GM18499 (cell line): ENCODE data around the gene IRF2BP2.
A peak's percentile ranks its signal among the peaks of the same experiment; 100 is the strongest.

Experiments used
- ATAC-seq: cut with Tn5 transposase; IDR thresholded peaks from one replicate; pipeline ENCODE4 v1.9.1; 2021; ENCODE audit warnings: moderate number of reproducible peaks; ENCODE audit not compliant: insufficient read depth, unreplicated experiment

IRF2BP2 gene

GRCh38 chr1:234610061-234610665 lies at the start of gene IRF2BP2:
Gene IRF2BP2 (minus strand): TSS chr1:234610178. CDS start chr1:234609494, 684 bp downstream.
- peak; percentile 3 for ATAC-seq

GRCh38 chr1:234659538-234659937 lies 49.6 kb upstream of the IRF2BP2 start:
- no peak for ATAC-seq

- ATAC-seq = no peak
Measured at GRCh38 chr1:234658138-234658537, 48.2 kb upstream of the IRF2BP2 start.

DNA sequence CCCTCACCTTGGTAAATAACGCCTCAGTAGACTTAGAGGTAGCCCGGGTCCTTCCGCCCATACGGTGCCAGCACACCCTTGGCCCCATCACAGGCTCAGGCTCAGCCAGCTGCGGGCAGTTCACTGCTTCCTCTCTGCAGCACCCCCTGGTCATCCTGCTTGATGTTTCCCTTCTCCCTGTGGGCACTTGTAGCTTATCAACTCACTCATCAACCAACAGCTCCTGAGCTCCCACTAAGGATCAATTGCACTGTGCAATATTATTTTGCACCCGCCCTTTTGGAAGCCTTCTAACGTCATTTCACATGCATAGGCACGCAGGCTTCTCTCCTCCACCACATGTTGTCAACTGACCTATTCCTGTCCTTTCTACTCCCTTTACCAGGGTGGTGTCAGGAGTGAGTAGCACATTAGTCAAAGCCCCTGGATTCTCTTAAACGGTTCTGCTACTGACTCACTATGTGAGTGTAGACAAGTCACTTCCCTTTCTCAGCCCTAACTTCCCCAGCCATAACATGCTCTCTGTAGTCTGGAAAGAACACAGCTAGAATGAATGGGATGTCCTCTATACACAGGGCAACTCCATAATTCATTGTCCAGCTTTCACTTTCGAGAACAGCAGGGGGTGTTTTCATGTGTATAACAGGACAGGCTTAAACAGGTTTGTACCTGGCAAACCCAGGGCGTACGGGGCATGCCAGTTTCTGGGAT lies 47.1 kb upstream of the IRF2BP2 start:
- ATAC-seq = no peak

- ATAC-seq = no peak
Measured at GRCh38 chr1:234656070-234656895, 46.3 kb upstream of the IRF2BP2 start.

- ATAC-seq = no peak
Measured at GRCh38 chr1:234655328-234656069, 45.5 kb upstream of the IRF2BP2 start.

- no peak for ATAC-seq
Measured at GRCh38 chr1:234654002-234654733, 44.2 kb upstream of the IRF2BP2 start.

DNA sequence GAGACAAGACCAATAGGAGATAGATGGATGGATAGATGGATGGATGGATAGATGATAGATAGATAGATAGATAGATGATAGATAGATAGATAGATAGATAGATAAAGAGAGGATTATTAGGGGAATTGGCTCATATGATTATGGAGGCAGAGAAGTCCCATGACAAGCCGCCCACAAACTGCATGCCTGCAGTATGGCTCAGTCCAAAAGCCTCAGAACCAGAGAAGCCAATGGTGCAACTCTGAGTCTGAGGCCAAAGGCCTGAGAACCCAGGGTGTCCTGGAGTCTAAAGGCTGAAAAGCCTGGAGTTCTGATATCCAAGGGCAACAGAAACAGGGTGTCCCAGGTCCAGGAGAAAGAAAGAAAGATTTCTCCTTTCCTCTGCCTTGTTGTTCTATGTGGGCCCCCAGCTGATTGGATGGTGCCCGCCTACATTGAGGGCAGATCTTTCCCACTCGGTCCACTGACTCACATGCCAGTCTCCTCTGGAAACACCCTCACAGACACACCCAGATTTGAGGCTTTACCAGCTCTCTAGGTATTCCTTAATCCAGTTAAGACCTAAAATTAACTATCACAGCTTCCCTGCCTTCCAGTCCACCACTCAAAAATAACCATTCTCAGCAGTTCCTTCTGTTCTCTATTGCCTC lies 39.6 kb upstream of the IRF2BP2 start:
- ATAC-seq = no peak

GRCh38 chr1:234647758-234648157 lies 37.8 kb upstream of the IRF2BP2 start:
- no peak for ATAC-seq

- no peak for ATAC-seq
Measured at GRCh38 chr1:234647245-234647644, 37.3 kb upstream of the IRF2BP2 start.

DNA sequence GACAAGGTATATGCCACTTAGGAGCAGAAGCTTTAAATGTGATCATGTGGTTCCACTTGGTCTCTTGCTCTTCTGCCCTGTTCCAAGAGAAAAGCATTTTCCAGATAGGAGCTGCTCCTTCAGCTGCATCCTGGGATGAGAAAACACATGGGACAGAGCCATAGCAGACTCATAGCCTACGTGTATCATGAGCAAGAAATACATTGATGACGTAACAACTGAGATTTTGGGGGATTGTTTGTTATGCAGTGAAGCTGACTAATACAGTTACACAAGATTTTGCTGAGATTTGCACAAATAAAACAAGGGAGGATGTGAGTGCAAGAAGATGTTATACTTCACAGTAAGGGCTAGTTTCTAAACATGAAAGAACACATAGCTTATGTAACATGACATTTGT lies 36.0 kb upstream of the IRF2BP2 start:
- no peak for ATAC-seq

DNA sequence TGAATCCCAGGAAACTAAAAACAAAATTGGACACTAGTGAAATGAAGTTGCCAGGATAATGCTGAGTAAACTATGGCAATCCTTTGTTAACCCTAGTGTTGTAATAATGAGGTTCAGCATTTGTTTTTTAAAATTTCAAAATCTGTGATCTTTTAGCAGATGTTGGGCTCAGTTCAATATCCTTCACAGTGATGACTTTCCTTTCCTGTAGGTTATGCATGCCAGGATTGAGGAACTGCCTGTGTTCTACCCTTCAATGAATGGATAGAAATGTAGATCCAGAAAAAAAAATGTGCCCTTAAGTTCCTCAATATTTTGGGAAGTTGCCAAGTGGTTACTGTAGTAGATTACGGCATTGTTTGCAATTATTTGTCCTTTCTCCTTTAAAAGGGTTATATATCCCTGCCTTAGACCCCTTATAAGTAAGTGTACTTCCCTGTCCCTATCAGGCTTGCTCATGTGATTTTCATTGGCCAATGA lies 35.5 kb upstream of the IRF2BP2 start:
- no peak for ATAC-seq

- ATAC-seq = no peak
Measured at GRCh38 chr1:234644928-234645327, 35.0 kb upstream of the IRF2BP2 start.

DNA sequence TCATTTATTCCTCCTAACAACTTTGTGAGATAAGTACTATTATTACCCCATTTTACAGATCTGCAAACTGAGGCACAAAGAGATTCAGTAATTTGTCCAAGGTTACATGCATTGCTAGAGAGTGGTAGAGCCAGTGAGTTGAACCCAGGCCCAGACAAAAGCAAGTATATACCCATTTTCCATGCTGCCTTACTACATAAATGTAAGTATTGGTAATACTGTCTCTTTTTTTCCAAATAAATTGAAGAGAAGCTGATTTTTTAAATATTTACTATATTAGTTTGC lies 33.8 kb upstream of the IRF2BP2 start:
- no peak for ATAC-seq

GRCh38 chr1:234643111-234643849 lies 33.3 kb upstream of the IRF2BP2 start:
- no peak for ATAC-seq

- ATAC-seq = no peak
Measured at GRCh38 chr1:234642428-234642827, 32.5 kb upstream of the IRF2BP2 start.

DNA sequence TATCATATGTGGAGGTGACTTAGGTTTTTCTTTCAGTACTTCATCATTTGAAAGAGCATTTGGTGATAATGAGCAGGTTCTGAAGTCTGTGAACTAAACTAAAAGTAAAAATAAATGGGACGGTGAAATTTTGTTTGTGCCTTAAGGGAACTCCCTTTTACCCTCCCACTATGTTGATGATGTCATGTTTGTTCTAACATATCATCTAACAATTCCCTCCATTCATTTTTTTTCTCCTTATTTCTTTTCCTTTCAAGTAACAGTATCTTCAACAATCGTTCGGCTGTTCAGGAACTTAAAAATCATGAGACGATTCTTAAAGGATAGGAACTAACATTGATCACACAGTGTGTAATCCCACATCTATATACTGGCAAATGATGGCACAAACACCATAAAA lies 30.0 kb upstream of the IRF2BP2 start:
- no peak for ATAC-seq

GRCh38 chr1:234638832-234639799 lies 29.1 kb upstream of the IRF2BP2 start:
- no peak for ATAC-seq
